ENCODE data around the gene SRC.

SRC gene

DNA sequence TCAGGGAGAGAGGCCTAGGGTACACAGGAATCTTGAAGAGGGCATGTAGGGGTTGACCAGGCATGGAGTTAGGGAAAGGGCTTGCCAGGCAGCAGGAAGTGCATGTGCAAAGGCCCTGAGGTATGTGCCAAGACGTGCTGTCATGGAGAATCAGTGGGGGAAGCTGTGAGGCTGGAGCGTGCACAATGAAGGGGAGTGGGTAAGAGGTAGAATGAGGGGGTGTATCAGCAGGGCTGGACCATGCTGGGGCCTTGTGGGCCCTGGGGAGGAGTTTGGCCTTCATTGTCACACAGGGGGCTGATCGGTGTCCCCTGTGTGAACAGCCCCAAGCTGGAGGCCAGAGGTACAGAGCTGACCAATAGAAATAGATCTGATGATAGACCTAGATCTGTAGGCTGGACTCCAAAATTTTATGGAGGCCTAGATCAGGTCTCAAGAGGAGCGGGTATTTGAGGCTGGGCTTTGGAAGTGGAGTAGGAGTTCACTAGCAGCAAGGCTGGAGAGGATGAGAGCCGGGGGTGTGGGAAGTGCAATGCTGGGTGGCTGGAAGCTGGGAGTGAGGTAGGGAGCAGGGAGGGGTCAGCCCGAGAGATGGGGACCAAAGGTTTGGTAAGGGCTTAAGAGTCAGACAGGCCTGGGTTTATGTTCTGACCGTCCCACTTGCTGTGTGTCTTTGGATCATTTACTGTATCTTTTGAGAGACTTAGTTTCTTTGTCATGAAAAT lies 3.0 kb downstream of the SRC start:
- no peak for DNase-seq (ENCODE audit: low spot score)
- TF ChIP-seq, protein P1, sequence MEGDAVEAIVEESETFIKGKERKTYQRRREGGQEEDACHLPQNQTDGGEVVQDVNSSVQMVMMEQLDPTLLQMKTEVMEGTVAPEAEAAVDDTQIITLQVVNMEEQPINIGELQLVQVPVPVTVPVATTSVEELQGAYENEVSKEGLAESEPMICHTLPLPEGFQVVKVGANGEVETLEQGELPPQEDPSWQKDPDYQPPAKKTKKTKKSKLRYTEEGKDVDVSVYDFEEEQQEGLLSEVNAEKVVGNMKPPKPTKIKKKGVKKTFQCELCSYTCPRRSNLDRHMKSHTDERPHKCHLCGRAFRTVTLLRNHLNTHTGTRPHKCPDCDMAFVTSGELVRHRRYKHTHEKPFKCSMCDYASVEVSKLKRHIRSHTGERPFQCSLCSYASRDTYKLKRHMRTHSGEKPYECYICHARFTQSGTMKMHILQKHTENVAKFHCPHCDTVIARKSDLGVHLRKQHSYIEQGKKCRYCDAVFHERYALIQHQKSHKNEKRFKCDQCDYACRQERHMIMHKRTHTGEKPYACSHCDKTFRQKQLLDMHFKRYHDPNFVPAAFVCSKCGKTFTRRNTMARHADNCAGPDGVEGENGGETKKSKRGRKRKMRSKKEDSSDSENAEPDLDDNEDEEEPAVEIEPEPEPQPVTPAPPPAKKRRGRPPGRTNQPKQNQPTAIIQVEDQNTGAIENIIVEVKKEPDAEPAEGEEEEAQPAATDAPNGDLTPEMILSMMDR (IDR thresholded peaks at IDR 0.05; ENCODE audit: extremely low read depth, missing control alignments): no peak

- TF ChIP-seq, protein P1 (IDR thresholded peaks at IDR 0.05; ENCODE audit: extremely low read depth, missing control alignments): no peak
- no peak for DNase-seq (ENCODE audit: low spot score)
Measured at GRCh38 chr20:37349517-37350491, 3.9 kb downstream of the SRC start.

DNA sequence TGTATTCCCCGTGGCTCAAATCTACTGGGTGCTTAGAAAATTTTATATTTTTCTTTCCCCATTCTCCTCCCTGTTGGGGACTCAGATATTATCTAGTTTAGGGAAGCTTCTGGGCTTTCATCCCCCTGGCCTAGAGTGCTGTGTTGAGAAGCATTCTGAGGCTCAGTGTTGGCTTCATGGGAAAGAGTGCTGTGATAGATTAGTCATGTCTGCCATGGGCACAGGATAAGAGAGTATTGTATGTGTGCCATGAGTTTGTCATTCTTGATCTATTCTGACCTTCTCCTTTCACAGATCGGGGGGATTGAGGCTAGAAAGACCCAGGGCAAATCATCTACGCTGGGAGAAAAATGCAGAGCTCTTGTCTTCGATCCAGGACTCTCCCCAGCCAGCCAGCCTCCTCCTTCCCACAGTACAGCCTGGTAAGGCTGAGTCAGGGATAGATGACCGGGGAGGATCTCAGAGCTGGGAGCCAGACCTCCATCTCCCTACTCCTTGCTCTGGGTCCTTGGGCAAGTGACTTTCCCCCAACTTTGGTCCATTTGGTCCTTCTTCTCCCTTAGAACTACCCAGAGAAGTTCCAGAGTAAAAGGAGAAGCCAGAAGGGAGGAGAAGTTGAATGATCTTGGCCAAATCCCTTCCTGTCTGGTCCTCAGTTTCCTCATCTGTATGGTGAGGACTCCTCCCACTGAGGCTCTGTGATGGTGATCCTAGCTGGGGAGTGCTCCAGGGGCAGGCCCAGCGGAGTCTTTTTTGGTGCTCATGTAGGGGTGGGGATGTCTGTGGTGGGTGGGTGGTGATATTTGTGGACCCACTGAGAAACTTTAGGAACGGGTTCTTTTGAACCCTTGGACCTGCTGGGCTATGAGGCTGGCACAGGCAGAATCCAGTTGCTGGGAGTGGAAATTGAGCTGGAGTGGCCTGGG lies 5.0 kb downstream of the SRC start:
- TF ChIP-seq, protein P1 (IDR thresholded peaks at IDR 0.05; ENCODE audit: extremely low read depth, missing control alignments): no peak
- DNase-seq (ENCODE audit: low spot score): no peak

DNA sequence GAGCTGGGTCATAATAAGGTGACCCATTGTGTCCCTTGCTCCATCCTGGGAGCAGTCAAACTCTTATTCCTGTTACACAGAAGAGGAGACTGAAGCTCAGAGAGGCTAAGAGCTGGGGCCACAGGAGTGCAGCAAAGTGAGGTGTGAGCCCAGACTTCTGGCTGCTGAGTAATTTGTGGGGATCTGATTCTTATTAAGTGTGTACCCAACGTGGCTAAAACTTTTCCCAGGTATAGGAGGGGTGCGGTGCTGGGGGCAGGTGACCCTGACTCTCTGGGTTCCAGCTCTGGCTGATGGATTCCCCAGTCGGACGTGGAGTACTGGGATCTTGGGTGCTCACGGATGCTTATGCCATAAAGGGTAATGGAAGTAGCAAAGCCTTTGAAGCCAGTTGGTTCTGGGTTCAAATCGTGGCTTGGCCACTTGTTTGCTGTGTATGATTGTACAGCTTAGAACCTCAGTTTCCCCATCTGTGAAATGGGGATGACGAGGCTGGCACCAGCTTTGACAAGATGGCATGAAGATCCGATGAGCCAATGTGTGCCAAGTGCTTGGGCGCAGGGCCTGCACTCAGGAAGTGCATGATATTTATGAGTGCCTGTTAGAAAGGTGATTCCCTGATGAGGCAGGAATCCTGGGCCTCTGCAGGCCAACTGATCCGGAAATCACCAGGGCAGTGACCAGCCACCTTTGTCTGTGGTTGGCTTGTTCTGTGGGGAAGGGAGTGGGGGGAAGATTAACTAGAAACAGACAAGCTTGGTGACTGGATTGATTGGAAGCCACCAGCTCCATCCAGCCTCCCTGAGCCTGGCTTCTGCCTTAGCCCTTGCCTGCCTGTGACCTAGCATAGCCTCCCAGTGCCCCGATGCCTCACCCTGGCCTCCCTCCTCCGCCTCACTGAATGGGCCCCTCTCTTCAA lies 6.0 kb downstream of the SRC start:
- TF ChIP-seq, protein P1 (IDR thresholded peaks at IDR 0.05; ENCODE audit: extremely low read depth, missing control alignments): no peak
- DNase-seq (ENCODE audit: low spot score): no peak

GRCh38 chr20:37352608-37352980 lies 6.7 kb downstream of the SRC start:
- TF ChIP-seq, protein P1 (IDR thresholded peaks at IDR 0.05; ENCODE audit: extremely low read depth, missing control alignments): no peak
- no peak for DNase-seq (ENCODE audit: low spot score)

DNA sequence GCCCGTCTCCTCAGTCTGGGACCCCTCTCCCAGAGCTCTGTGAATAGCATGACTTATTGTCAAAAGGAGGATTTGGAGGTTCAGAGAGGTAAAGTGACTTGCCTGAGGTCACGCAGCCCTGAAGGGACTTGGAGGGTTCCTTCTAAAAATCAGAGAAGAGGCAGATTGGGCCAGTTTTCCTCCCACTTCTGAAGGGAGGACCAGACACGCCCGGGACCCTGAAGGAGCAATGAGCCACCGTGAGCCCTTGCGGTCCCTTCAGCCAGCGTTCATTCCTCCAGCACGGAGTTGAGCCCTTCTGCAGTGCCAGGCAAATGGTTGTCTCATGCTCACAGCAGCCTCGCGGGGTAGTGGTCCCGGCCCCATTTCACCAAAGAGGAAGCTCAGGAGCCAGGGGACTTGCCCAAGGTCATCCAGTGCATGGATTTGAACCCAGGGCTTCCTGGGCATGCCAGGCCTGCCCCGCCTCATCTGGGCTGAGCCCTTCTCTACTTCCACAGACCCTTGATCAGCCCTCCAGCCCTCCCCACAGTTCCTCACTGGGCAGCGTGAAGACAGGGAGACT lies 7.4 kb downstream of the SRC start:
- no peak for DNase-seq (ENCODE audit: low spot score)
- TF ChIP-seq, protein P1 (IDR thresholded peaks at IDR 0.05; ENCODE audit: extremely low read depth, missing control alignments): no peak

Measured in GM20000 (cell line).